IMR-90 (cell line): ENCODE results near the gene MAPK11. TPM values are rescaled to one million over a fixed set of nuclear protein-coding genes. Genes with fewer than 3 reads are reported as not detected.
A peak's percentile ranks its signal among the peaks of the same experiment; 100 is the strongest.

Source experiments
- ATAC-seq: fragments of 200-7000 bp; cut with Tn5 transposase; 2 replicates; pipeline ENCODE4 v1.9.1; 2020; ENCODE audit warnings: low read depth, mild to moderate bottlenecking, moderate library complexity
- BruUV-seq: library from RNA; stranded (reverse); fragments of 400-500 nt; replicated peaks from 2 replicates; lab custom pipeline; 2021; lab: Mats Ljungman, UMichigan
- CTCF ChIA-PET: fragments of 300-600 bp; formaldehyde crosslinking; extraction: SDS; loops from one replicate; lab custom pipeline; 2021; ENCODE audit warnings: antibody characterized with exemption; lab: Yijun Ruan, JAX
- POLR2A ChIA-PET: fragments of 300-600 bp; sonication (Branson Sonifier 250); formaldehyde crosslinking; loops from one replicate; lab custom pipeline; 2022; ENCODE audit warnings: antibody characterized with exemption; ENCODE audit not compliant: unreplicated experiment; lab: Charles Lee
- DNase-seq: peaks from one replicate; pipeline ENCODE4 v3.0.0; 2013
- H2AFZ ChIP-seq: replicated peaks from 2 replicates; pipeline ENCODE3; 2013; ENCODE audit warnings: low read length, mild to moderate bottlenecking; ENCODE audit not compliant: poor library complexity
- H2AK5ac ChIP-seq: 2 replicates; pipeline ENCODE4 v1.6.1; 2013; ENCODE audit warnings: low read depth, low read length, inconsistent platforms
- H2AK9ac ChIP-seq: replicated peaks from 2 replicates; pipeline ENCODE3; 2013; ENCODE audit warnings: mild to moderate bottlenecking, low read depth, low read length, moderate library complexity; ENCODE audit not compliant: poor library complexity
- H2BK120ac ChIP-seq: 2 replicates; pipeline ENCODE4 v1.6.1; 2013; ENCODE audit warnings: low read depth, low read length, inconsistent platforms
- H2BK15ac ChIP-seq: 3 replicates; pipeline ENCODE4 v1.6.1; 2013; ENCODE audit warnings: low read depth, low read length, inconsistent platforms
- H2BK20ac ChIP-seq: 2 replicates; pipeline ENCODE4 v1.6.1; 2013; ENCODE audit warnings: low read depth, mild to moderate bottlenecking, inconsistent platforms, low read length, moderate library complexity
- H2BK5ac ChIP-seq: 2 replicates; pipeline ENCODE4 v1.6.1; 2013; ENCODE audit warnings: mild to moderate bottlenecking, low read depth, low read length, inconsistent platforms; ENCODE audit not compliant: poor library complexity, severe bottlenecking
- H3K14ac ChIP-seq: replicated peaks from 2 replicates; pipeline ENCODE4 v1.6.1; 2013; ENCODE audit warnings: low read depth, low read length, inconsistent platforms
- H3K18ac ChIP-seq: 2 replicates; pipeline ENCODE4 v1.6.1; 2013; ENCODE audit warnings: low read depth, low read length, control low read depth
- H3K23ac ChIP-seq: 2 replicates; pipeline ENCODE4 v1.6.1; 2013; ENCODE audit warnings: low read depth, low read length, inconsistent platforms
- H3K27ac ChIP-seq: 2 replicates; pipeline ENCODE4 v1.5.1; 2013; ENCODE audit warnings: mild to moderate bottlenecking, control low read depth, low read length; ENCODE audit not compliant: insufficient read depth
- H3K27me3 ChIP-seq: 2 replicates; pipeline ENCODE4 v1.6.1; 2013; ENCODE audit warnings: low read length; ENCODE audit not compliant: control insufficient read depth, insufficient read depth
- H3K36me3 ChIP-seq: 2 replicates; pipeline ENCODE4 v1.6.1; 2013; ENCODE audit warnings: low read length, mixed read lengths; ENCODE audit not compliant: control insufficient read depth, insufficient read depth
- H3K4ac ChIP-seq: 2 replicates; pipeline ENCODE4 v1.6.1; 2013; ENCODE audit warnings: low read depth, low read length, inconsistent platforms
- H3K4me1 ChIP-seq: 2 replicates; pipeline ENCODE4 v1.6.1; 2013; ENCODE audit warnings: low read length, mixed read lengths; ENCODE audit not compliant: control insufficient read depth, insufficient read depth
- H3K4me2 ChIP-seq: 2 replicates; pipeline ENCODE4 v1.6.1; 2013; ENCODE audit warnings: low read depth, mild to moderate bottlenecking, control low read depth, low read length, moderate library complexity
- H3K4me3 ChIP-seq: 2 replicates; pipeline ENCODE4 v1.5.1; 2013; ENCODE audit warnings: low read depth, mild to moderate bottlenecking, control low read depth, low read length, moderate library complexity; ENCODE audit not compliant: insufficient read depth
- H3K56ac ChIP-seq: 2 replicates; pipeline ENCODE4 v1.6.1; 2013; ENCODE audit warnings: low read length, inconsistent platforms; ENCODE audit not compliant: insufficient read depth; ENCODE audit errors: extremely low read depth
- H3K79me1 ChIP-seq, 2 experiments: 2 replicates each; pipeline ENCODE4 v1.6.1; 2013; ENCODE audit warnings: low read length in 2 of 2, inconsistent platforms in 1 of 2, low read depth in 1 of 2
- H3K9ac ChIP-seq: 2 replicates; pipeline ENCODE4 v1.6.1; 2013; ENCODE audit warnings: low read depth, low read length, control low read depth
- H3K9me1 ChIP-seq: 2 replicates; pipeline ENCODE4 v1.6.1; 2013; ENCODE audit warnings: low read length, inconsistent platforms; ENCODE audit not compliant: insufficient read depth
- H3K9me3 ChIP-seq: 2 replicates; pipeline ENCODE4 v1.6.1; 2013; ENCODE audit warnings: low read length; ENCODE audit not compliant: control insufficient read depth, insufficient read depth
- H4K20me1 ChIP-seq: 2 replicates; pipeline ENCODE4 v1.6.1; 2013; ENCODE audit warnings: low read length, inconsistent platforms; ENCODE audit not compliant: insufficient read depth
- H4K5ac ChIP-seq: 2 replicates; pipeline ENCODE4 v1.6.1; 2013; ENCODE audit warnings: mild to moderate bottlenecking, low read depth, low read length, control low read depth
- H4K8ac ChIP-seq, 2 experiments: 2 replicates each; pipeline ENCODE4 v1.6.1; 2013; ENCODE audit warnings: low read depth in 2 of 2, low read length in 2 of 2, control low read depth in 1 of 2, inconsistent platforms in 1 of 2
- H4K91ac ChIP-seq: 2 replicates; pipeline ENCODE4 v1.6.1; 2013; ENCODE audit warnings: low read depth, low read length, inconsistent platforms; ENCODE audit not compliant: insufficient read depth
- POLR2A ChIP-seq: IDR thresholded peaks from 2 replicates; pipeline ENCODE4 v1.6.1; 2012; ENCODE audit warnings: mild to moderate bottlenecking, low read depth, low read length
- RAD21 ChIP-seq: IDR thresholded peaks from 2 replicates; pipeline ENCODE4 v1.6.1; 2012; ENCODE audit warnings: low read length, improper control_type of control experiment
- SMC3 ChIP-seq: fragments of 150-350 bp; IDR thresholded peaks from 2 replicates; pipeline ENCODE4 v1.6.1; 2016; ENCODE audit warnings: low read depth, mild to moderate bottlenecking, antibody characterized with exemption, low read length, moderate library complexity
- WGBS, 2 experiments: methylation state at CpG; one replicate each; pipeline versions ENCODE4 v1.1.5 to v1.1.7; 2013; ENCODE audit warnings: missing lambda C conversion rate in 2 of 2; ENCODE audit not compliant: insufficient read length in 1 of 2; ENCODE audit errors: extremely low coverage in 2 of 2; 5-methylcytosine and 5-hydroxymethylcytosine counted together
- dilution Hi-C: fragments of 300-500 bp; cut with HindIII; formaldehyde crosslinking; loops from one replicate; pipeline ENCODE4 v1.14.3; 2018; ENCODE audit warnings: low sequenced_read_pairs; ENCODE audit not compliant: unreplicated experiment
- in situ Hi-C: fragments of 300-500 bp; cut with MboI; formaldehyde crosslinking; loops from 3 replicates; pipeline ENCODE4 v1.14.3; 2019; ENCODE audit warnings: low sequenced_read_pairs, inconsistent platforms, mixed read lengths
- intact Hi-C: fragments of 100-400 bp; cut with micrococcal nuclease; formaldehyde crosslinking; loops from 2 replicates; pipeline ENCODE4 v1.10.0; 2022
- polyA plus RNA-seq, 3 experiments: library from polyadenylated mRNA; depleted of rRNA; stranded (reverse); fragments of >200 nt; gene quantifications; 2 replicates each; pipeline ENCODE4 v1.2.3, GENCODE V29; 2012; ENCODE audit warnings: low replicate concordance in 1 of 3
- total RNA-seq: library from RNA; depleted of rRNA; stranded (reverse); fragments of >200 nt; gene quantifications from 2 replicates; pipeline ENCODE4 v1.2.3, GENCODE V29; 2012

MAPK11 gene
- total and polyA plus RNA-seq, 2 of the 4 experiments (the other 2 are of a cell fraction) = 8.1 to 14.4 TPM

DNA sequence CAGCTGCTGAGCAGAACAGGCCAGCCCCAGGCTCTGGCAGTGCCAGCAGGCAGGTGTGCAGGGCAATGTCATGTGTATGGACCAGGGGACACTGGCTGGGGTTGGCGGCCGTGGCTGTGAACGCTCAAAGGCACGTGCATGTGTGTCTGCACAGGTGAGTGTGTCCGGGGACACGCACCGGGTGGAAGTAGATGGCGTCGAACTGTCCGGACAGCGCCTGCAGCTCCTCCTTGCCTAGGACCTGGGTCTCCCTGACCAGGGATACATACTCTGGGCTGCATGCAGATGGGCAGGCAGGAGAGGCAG, 20.0 kb downstream of the MAPK11 start:
- no peak for ATAC-seq
- ChIA-PET POLR2A (no interaction called here), CTCF (no interaction called here)
- dilution Hi-C loops = no loop called here
- H2BK120ac ChIP-seq = no peak overlapping the region
- H3K14ac ChIP-seq = no peak overlapping the region
- 0 out of 2 replicates have a peak, but pooled peaks cover 3% of the 10 kb centered on the region for H3K9me1 ChIP-seq
- 75% methylated on average over 11 of the region's 11 CpGs; no CpG with 5 or more reads in 1 of the 2 experiments for WGBS, 2 experiments
- H3K4me2 ChIP-seq = peak overlapping the region; percentile 64
- H3K23ac ChIP-seq = no peak overlapping the region
- no TSS peak for BruUV-seq
- H3K9ac ChIP-seq = peak overlapping the region; percentile 82
- H3K36me3 ChIP-seq = peaks cover 38% of the 10 kb centered on the region
- H2BK15ac ChIP-seq = no peak overlapping the region
- H3K18ac ChIP-seq = no peak overlapping the region
- H3K4me3 ChIP-seq = peak overlapping the region; percentile 88
- intact Hi-C loops = no loop called here
- peaks cover 9 to 42% of the 10 kb centered on the region in 2 experiments; a peak in 3 of 4 replicates for H3K79me1 ChIP-seq
- peaks cover 21% of the 10 kb centered on the region for H4K20me1 ChIP-seq
- 0 out of 2 replicates have a peak overlapping the region, but pooled peaks have one; percentile 91 for H3K4ac ChIP-seq
- H4K91ac ChIP-seq = no peak overlapping the region
- H3K9me3 ChIP-seq = no peaks in the 10 kb centered on the region
- TF ChIP-seq RAD21 (no peak), POLR2A (peak; percentile 11; the same call in 1 of the 2 replicates), SMC3 (no peak)
- peaks cover 15% of the 10 kb centered on the region for H3K4me1 ChIP-seq
- H4K8ac ChIP-seq = no peak overlapping the region; a peak in 1 of 4 replicates
- H2AK9ac ChIP-seq = peak overlapping the region; percentile 52
- H2BK20ac ChIP-seq = no peak overlapping the region
- peak overlapping the region; percentile 28 for H3K27ac ChIP-seq
- DNase-seq = no peak
- in situ Hi-C loops = loop anchor here (5.0 kb wide), 1 partner anchor 77 kb away; the partner anchor contains the start of gene DENND6B
- peak overlapping the region; percentile 56 for H2AFZ ChIP-seq
- 0 out of 2 replicates have a peak overlapping the region, but pooled peaks have one; percentile 8 for H4K5ac ChIP-seq
- H3K27me3 ChIP-seq = no peaks in the 10 kb centered on the region
- peak overlapping the region; percentile 77 for H2AK5ac ChIP-seq
- H2BK5ac ChIP-seq = peak overlapping the region; percentile 6
- H3K56ac ChIP-seq = no peak overlapping the region
